Adipocyte (in vitro differentiated cells): ENCODE results near the gene TBC1D14.

ENCODE experiments used
- DNase-seq: peaks from one replicate; pipeline ENCODE4 v3.0.0-alpha.2; 2015; ENCODE audit warnings: low read depth
- H3K27me3 ChIP-seq: replicated peaks from 2 replicates; pipeline ENCODE4 v1.7.0; 2013; ENCODE audit warnings: mild to moderate bottlenecking, low read length, moderate library complexity; ENCODE audit not compliant: control insufficient read depth, insufficient read depth
- H3K36me3 ChIP-seq: 2 replicates; pipeline ENCODE4 v1.7.0; 2013; ENCODE audit warnings: low read length, mild to moderate bottlenecking, moderate library complexity; ENCODE audit not compliant: control insufficient read depth, insufficient read depth, severe bottlenecking
- H3K4me1 ChIP-seq: 2 replicates; pipeline ENCODE4 v1.7.0; 2013; ENCODE audit warnings: mild to moderate bottlenecking, low read length, moderate library complexity; ENCODE audit not compliant: control insufficient read depth, insufficient read depth
- H3K4me3 ChIP-seq: 2 replicates; pipeline ENCODE4 v1.7.0; 2013; ENCODE audit warnings: mild to moderate bottlenecking, low read length, moderate library complexity
- H3K9ac ChIP-seq: 2 replicates; pipeline ENCODE4 v1.7.0; 2013; ENCODE audit warnings: mild to moderate bottlenecking, low read length, moderate library complexity
- H3K9me3 ChIP-seq: 2 replicates; pipeline ENCODE4 v1.7.0; 2013; ENCODE audit warnings: mild to moderate bottlenecking, low read length, moderate library complexity; ENCODE audit not compliant: control insufficient read depth

TBC1D14 gene

GRCh38 chr4:6924361-6924779, 14.7 kb downstream of the TBC1D14 start:
- DNase-seq: no peak
- Histone ChIP-seq H3K27me3 (no peaks in the 10 kb centered on the region), H3K9me3 (no peaks in the 10 kb centered on the region), H3K36me3 (peaks cover 11% of the 10 kb centered on the region), H3K4me3 (no peak overlapping the region), H3K9ac (no peak overlapping the region), H3K4me1 (no peaks in the 10 kb centered on the region)

- peaks cover 11% of the 10 kb centered on the region for H3K36me3 ChIP-seq
- DNase-seq: no peak
Measured at GRCh38 chr4:6925357-6925836, 15.8 kb downstream of the TBC1D14 start.

GRCh38 chr4:6926081-6926480, 16.5 kb downstream of the TBC1D14 start:
- H3K9me3 ChIP-seq: no peaks in the 10 kb centered on the region
- no peak overlapping the region for H3K4me3 ChIP-seq
- H3K9ac ChIP-seq: no peak overlapping the region
- no peaks in the 10 kb centered on the region for H3K4me1 ChIP-seq
- peaks cover 11% of the 10 kb centered on the region for H3K36me3 ChIP-seq
- H3K27me3 ChIP-seq: no peaks in the 10 kb centered on the region
- no peak for DNase-seq

More at GRCh38 chr4:6925357-6925836, 15.8 kb downstream of the TBC1D14 start:
- Histone ChIP-seq H3K27me3 (no peaks in the 10 kb centered on the region), H3K9ac (no peak overlapping the region), H3K4me3 (no peak overlapping the region), H3K4me1 (no peaks in the 10 kb centered on the region), H3K9me3 (no peaks in the 10 kb centered on the region)

GRCh38 chr4:6926681-6927478, 17.3 kb downstream of the TBC1D14 start:
- Histone ChIP-seq H3K9ac (no peak overlapping the region), H3K9me3 (no peaks in the 10 kb centered on the region), H3K4me3 (no peak overlapping the region), H3K4me1 (no peaks in the 10 kb centered on the region), H3K36me3 (peaks cover 11% of the 10 kb centered on the region), H3K27me3 (no peaks in the 10 kb centered on the region)
- peak; percentile 64 for DNase-seq

GRCh38 chr4:6928081-6928480, 18.5 kb downstream of the TBC1D14 start:
- Histone ChIP-seq H3K9me3 (no peaks in the 10 kb centered on the region), H3K27me3 (no peaks in the 10 kb centered on the region), H3K4me1 (no peaks in the 10 kb centered on the region)

GRCh38 chr4:6929339-6929811, 19.7 kb downstream of the TBC1D14 start:
- no peak for DNase-seq
- no peak overlapping the region for H3K4me3 ChIP-seq
- H3K4me1 ChIP-seq: no peaks in the 10 kb centered on the region

More at GRCh38 chr4:6928081-6928480, 18.5 kb downstream of the TBC1D14 start:
- no peak overlapping the region for H3K4me3 ChIP-seq
- peaks cover 11% of the 10 kb centered on the region for H3K36me3 ChIP-seq
- no peak for DNase-seq
- no peak overlapping the region for H3K9ac ChIP-seq

GRCh38 chr4:6929812-6930464, 20.3 kb downstream of the TBC1D14 start:
- no peak overlapping the region for H3K9ac ChIP-seq
- no peaks in the 10 kb centered on the region for H3K27me3 ChIP-seq
- H3K4me1 ChIP-seq: peaks cover 1% of the 10 kb centered on the region
- H3K4me3 ChIP-seq: no peak overlapping the region
- H3K36me3 ChIP-seq: peaks cover 3% of the 10 kb centered on the region
- DNase-seq: peak; percentile 8
- no peaks in the 10 kb centered on the region for H3K9me3 ChIP-seq

More at GRCh38 chr4:6929339-6929811, 19.7 kb downstream of the TBC1D14 start:
- Histone ChIP-seq H3K36me3 (peaks cover 3% of the 10 kb centered on the region), H3K9me3 (no peaks in the 10 kb centered on the region), H3K27me3 (no peaks in the 10 kb centered on the region), H3K9ac (no peak overlapping the region)

GRCh38 chr4:6932475-6932874, 22.8 kb downstream of the TBC1D14 start:
- no peak for DNase-seq
- no peaks in the 10 kb centered on the region for H3K36me3 ChIP-seq
- H3K4me1 ChIP-seq: peaks cover 5% of the 10 kb centered on the region
- no peak overlapping the region for H3K9ac ChIP-seq
- H3K27me3 ChIP-seq: no peaks in the 10 kb centered on the region
- H3K4me3 ChIP-seq: no peak overlapping the region
- no peaks in the 10 kb centered on the region for H3K9me3 ChIP-seq

GRCh38 chr4:6932918-6933317, 23.3 kb downstream of the TBC1D14 start:
- no peaks in the 10 kb centered on the region for H3K27me3 ChIP-seq
- no peak for DNase-seq
- H3K36me3 ChIP-seq: no peaks in the 10 kb centered on the region
- no peaks in the 10 kb centered on the region for H3K9me3 ChIP-seq
- H3K9ac ChIP-seq: no peak overlapping the region
- H3K4me3 ChIP-seq: no peak overlapping the region
- H3K4me1 ChIP-seq: peaks cover 5% of the 10 kb centered on the region

GRCh38 chr4:6933691-6934430, 24.2 kb downstream of the TBC1D14 start:
- H3K4me3 ChIP-seq: no peak overlapping the region
- peaks cover 5% of the 10 kb centered on the region for H3K4me1 ChIP-seq
- H3K9ac ChIP-seq: no peak overlapping the region
- H3K36me3 ChIP-seq: no peaks in the 10 kb centered on the region
- DNase-seq: no peak
- no peaks in the 10 kb centered on the region for H3K27me3 ChIP-seq
- H3K9me3 ChIP-seq: no peaks in the 10 kb centered on the region

GRCh38 chr4:6935965-6936364, 26.3 kb downstream of the TBC1D14 start:
- H3K9ac ChIP-seq: no peak overlapping the region
- no peak overlapping the region for H3K4me3 ChIP-seq
- H3K36me3 ChIP-seq: no peaks in the 10 kb centered on the region
- no peaks in the 10 kb centered on the region for H3K27me3 ChIP-seq
- no peak for DNase-seq
- no peaks in the 10 kb centered on the region for H3K9me3 ChIP-seq
- H3K4me1 ChIP-seq: peaks cover 5% of the 10 kb centered on the region
